Aorta (tissue), 5 donors: Measurements from ENCODE around the gene DOCK8. TPM values are rescaled to one million over a fixed set of nuclear protein-coding genes. Genes with fewer than 3 reads are reported as not detected.

Source experiments
- ATAC-seq: fragments of 200-7000 bp; cut with Tn5 transposase; one replicate; pipeline ENCODE4 v1.9.1; 2022; ENCODE audit warnings: moderate library complexity; ENCODE audit not compliant: low FRiP score
- DNase-seq, 2 donors: peaks; one replicate each; pipeline ENCODE4 v3.0.0-alpha.2; 2020
- H3K27ac ChIP-seq, 2 donors: one replicate each; pipeline ENCODE4 v1.5.1; 2013; ENCODE audit warnings: low read length in 2 of 2, mild to moderate bottlenecking in 2 of 2, moderate library complexity in 2 of 2, control low read depth in 1 of 2, inconsistent platforms in 1 of 2, low read depth in 1 of 2
- H3K27me3 ChIP-seq, 2 donors: one replicate each; pipeline ENCODE4 v1.6.1; 2013; ENCODE audit warnings: control low read depth in 1 of 2, low read length in 1 of 2, mild to moderate bottlenecking in 1 of 2, moderate library complexity in 1 of 2; ENCODE audit not compliant: insufficient read depth in 2 of 2, control insufficient read depth in 1 of 2
- H3K36me3 ChIP-seq, 2 donors: one replicate each; pipeline ENCODE4 v1.6.1; 2013; ENCODE audit warnings: control low read depth in 1 of 2, low read length in 1 of 2, mild to moderate bottlenecking in 1 of 2; ENCODE audit not compliant: insufficient read depth in 2 of 2, control insufficient read depth in 1 of 2
- H3K4me1 ChIP-seq, 2 donors: one replicate each; pipeline ENCODE4 v1.6.1; 2013; ENCODE audit warnings: low read length in 2 of 2, control low read depth in 1 of 2, mild to moderate bottlenecking in 1 of 2, moderate library complexity in 1 of 2; ENCODE audit not compliant: insufficient read depth in 2 of 2, control insufficient read depth in 1 of 2
- H3K4me3 ChIP-seq, 2 donors: one replicate each; pipeline ENCODE4 v1.5.1; 2013; ENCODE audit warnings: low read length in 2 of 2, control low read depth in 1 of 2, mild to moderate bottlenecking in 1 of 2
- H3K9me3 ChIP-seq: one replicate; pipeline ENCODE4 v1.6.1; 2013; ENCODE audit warnings: mild to moderate bottlenecking, low read length; ENCODE audit not compliant: control insufficient read depth
- WGBS, 2 donors: extraction: QIAGEN DNeasy Blood & Tissue Kit; methylation state at CpG; one replicate each; pipeline ENCODE4 v1.1.7; 2013; 5-methylcytosine and 5-hydroxymethylcytosine counted together
- intact Hi-C, 2 donors: fragments of 100-400 bp; cut with DNase I; formaldehyde crosslinking; loops; one replicate each; pipeline versions ENCODE4 v1.14.2 to v1.15.0; 2022
- polyA plus RNA-seq, 2 donors: library from polyadenylated mRNA; stranded (reverse); fragments of 200-250 nt; gene quantifications; one replicate each; pipeline ENCODE4 v1.2.3, GENCODE V29; 2013
- total RNA-seq, 2 donors: library from RNA; stranded (reverse); fragmentation: NEBNext Ultra II Directional; extraction: Animal tissue kit (Norgen Biotek cat#: 25700); gene quantifications; one replicate each; pipeline ENCODE4 v1.2.1, GENCODE V29; 2021
- donor health status: healthy with polysubstance abuse.
- donor health status: Bipolar disorder and iron deficiency.
- donor health status: DM: no; HTN: no; CAD: no.
- donor health status: DM: no; HTN: no; CAD: no.
- donor health status: DM: yes; HTN: yes; CAD: no.

The DOCK8 gene
- total and polyA plus RNA-seq, 4 donors: 2.0 to 42.8 (median 11.5) TPM

DNA sequence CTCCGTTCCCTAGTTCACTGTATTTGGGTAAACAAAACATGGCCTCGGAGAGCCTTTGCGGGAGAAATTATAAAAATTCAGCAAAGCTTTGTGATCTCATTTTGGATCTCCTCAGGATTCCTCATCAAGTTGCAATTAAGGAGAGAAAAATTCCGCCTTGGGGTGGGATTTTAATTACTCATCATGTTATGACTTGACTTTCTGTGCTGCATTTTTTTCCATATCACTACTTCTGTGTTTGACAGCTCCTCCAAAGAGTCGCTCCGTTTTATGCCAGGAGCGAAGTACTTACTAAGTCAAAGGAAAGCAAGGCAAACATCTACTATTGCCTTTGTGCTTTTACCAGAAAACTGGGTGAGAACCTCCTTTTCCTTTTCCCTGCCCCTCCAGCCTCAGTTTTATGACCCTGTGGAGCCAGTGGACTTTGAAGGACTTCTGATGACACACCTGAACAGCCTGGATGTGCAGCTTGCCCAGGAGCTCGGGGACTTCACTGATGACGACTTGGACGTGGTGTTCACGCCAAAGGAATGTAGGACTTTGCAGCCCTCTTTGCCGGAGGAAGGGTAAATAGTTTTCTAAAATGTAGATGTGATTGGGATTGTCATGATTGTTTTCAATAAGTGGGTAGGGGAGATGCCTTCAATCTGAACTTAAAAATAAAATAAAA lies 71.5 kb downstream of the DOCK8 start:
- H3K27ac ChIP-seq: no peak overlapping the region
- peaks cover 0 to 3% of the 10 kb centered on the region in 2 donors for H3K4me1 ChIP-seq
- no peaks in the 10 kb centered on the region for H3K36me3 ChIP-seq
- WGBS, 2 donors: 13 to 15% methylated on average over 12 of the region's 12 CpGs
- DNase-seq (no peak), ATAC-seq (no peak)
- no peak overlapping the region for H3K4me3 ChIP-seq
- peaks cover 0 to 2% of the 10 kb centered on the region in 2 donors for H3K27me3 ChIP-seq
- intact Hi-C loops: no loop called here
- peaks cover 2% of the 10 kb centered on the region for H3K9me3 ChIP-seq

DNA sequence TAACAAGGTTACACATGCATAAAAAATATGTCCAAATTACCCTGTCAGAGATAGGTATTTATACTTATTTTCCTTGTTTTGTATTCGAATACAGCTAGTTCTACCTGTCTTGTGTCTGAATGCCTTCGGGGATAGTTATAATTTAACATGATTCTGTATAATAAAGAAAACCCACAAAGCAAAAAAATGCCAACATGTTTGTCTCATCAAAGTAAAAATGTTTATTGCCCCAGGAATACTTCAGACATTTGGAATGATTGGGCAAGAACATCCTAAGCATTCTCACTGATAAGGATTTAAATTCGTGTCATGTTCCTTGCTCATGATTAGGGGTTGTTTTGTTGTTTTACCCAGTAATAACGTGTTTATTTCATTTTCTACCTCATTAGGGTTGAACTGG lies 74.5 kb downstream of the DOCK8 start:
- intact Hi-C loops: no loop called here
- Histone ChIP-seq H3K27me3 (peaks cover 0 to 2% of the 10 kb centered on the region in 2 donors), H3K4me1 (peaks cover 0 to 3% of the 10 kb centered on the region in 2 donors), H3K9me3 (peaks cover 2% of the 10 kb centered on the region), H3K27ac (no peak overlapping the region), H3K4me3 (no peak overlapping the region), H3K36me3 (no peaks in the 10 kb centered on the region)
- WGBS, 2 donors: 64 to 65% methylated on average over 4 of the region's 4 CpGs
- DNase-seq: no peak
- no peak for ATAC-seq

DNA sequence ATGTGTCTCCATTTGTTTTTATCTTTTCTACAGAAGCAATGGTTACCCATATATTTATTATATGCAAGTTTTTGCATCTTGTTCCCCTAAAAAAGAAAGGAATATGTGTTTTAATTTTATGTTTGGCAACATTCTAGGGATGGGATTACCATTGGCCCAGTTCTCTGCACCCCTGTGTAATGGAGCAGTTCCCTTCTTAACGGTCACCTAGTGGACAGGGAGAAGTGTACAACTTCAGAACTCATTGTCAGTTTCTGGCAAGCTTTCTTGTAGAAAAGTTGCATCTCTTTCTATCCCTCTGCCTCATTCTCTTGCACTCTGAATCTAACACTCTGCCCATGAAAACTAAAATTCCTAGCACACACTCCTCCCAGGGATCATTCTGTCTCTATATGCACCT lies 78.2 kb downstream of the DOCK8 start:
- no peak for ATAC-seq
- Histone ChIP-seq H3K9me3 (no peaks in the 10 kb centered on the region), H3K4me3 (no peak overlapping the region), H3K4me1 (no peaks in the 10 kb centered on the region), H3K27me3 (peaks cover 0 to 2% of the 10 kb centered on the region in 2 donors), H3K27ac (no peak overlapping the region), H3K36me3 (no peaks in the 10 kb centered on the region)
- intact Hi-C loops: no loop called here
- 64 to 88% methylated on average over 1 of the region's 1 CpG for WGBS, 2 donors
- DNase-seq: no peak

DNA sequence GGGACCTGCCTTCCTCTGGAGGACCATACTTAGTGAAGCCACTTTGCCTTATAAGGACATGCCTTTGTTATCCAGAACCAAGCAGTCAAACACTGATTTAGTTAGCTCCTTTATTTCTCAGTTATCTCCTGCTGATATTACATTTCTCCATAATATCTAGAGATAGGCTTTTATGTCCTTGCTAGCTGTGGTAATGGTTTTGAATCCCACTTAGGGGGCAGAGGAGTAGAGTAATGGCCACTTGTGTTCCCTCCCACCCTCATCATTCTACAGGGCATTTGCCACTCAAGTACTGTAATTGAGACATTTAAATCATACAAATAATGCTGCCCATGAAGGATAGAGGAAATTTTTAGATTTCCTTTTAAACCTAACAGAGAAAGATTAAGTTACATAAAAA lies 80.9 kb downstream of the DOCK8 start:
- Histone ChIP-seq H3K27me3 (no peaks in the 10 kb centered on the region), H3K4me3 (no peak overlapping the region), H3K9me3 (no peaks in the 10 kb centered on the region), H3K36me3 (no peaks in the 10 kb centered on the region), H3K4me1 (no peaks in the 10 kb centered on the region), H3K27ac (no peak overlapping the region)
- DNase-seq (no peak), ATAC-seq (no peak)
- intact Hi-C loops: no loop called here

DNA sequence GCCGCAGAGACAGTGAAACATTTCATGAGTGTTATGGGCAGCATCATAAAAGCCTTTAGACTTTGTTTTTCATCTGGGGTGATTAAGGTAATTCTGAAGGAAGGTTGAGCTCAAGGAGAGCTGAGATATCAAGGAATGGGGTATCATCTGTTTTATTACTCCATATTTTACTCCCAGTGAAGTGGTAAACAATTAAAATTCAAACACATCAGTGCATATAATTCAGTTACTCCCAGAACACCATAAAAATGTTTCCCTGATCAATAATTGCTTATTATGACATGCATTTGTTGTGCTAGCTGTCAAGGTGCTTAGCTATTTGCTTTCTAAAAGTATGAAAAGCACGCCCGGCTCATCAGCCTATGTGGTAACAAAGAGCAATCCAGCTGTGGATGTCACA lies 81.7 kb downstream of the DOCK8 start:
- DNase-seq (no peak), ATAC-seq (no peak)
- Histone ChIP-seq H3K4me3 (no peak overlapping the region), H3K4me1 (no peaks in the 10 kb centered on the region), H3K36me3 (no peaks in the 10 kb centered on the region), H3K27me3 (no peaks in the 10 kb centered on the region), H3K27ac (no peak overlapping the region), H3K9me3 (no peaks in the 10 kb centered on the region)
- WGBS, 2 donors: 90 to 96% methylated on average over 3 of the region's 3 CpGs
- intact Hi-C loops: no loop called here

DNA sequence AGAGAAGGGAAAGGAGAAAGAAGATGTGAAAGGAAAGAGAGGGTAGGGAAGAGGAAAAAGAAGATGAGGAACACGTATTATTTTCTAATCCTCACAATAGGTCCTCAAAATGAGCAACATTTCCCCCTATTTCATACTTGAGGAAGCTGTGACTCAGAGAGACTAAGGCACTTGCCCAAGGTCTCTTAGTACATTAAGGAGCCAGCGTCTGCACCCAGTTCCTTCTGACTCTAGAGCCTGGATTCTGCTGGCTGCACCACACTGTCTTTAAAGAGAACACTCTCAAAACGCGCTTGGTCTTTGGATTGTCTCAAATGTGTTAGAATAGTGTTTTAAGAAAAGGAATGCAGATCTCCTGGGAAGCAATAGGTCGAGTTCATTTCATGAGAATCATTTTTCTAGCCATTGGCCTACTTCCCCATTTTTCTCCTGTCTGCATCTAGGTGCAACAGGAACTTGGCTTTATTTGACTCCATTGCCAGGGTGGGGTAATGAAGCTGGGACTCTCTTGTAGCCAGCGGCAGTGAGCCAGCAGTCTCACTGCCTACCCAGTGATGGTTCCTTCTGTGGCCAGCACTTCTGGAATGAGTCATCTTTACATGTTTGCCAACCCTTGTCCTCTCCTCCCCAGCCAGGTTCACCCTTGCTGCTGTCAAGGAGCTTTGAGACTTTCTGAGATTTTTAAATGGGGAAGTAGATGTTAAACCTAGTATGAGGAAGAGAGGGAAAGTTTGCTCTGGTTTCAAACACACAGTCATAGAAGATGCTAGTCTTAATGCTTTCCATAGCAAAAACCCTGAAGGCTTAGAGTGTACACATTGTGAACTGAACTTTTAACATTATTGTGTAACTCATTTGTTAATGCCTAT lies 82.7 kb downstream of the DOCK8 start:
- intact Hi-C loops: no loop called here
- Histone ChIP-seq H3K9me3 (no peaks in the 10 kb centered on the region), H3K4me1 (no peaks in the 10 kb centered on the region), H3K36me3 (no peaks in the 10 kb centered on the region), H3K27ac (no peak overlapping the region), H3K27me3 (no peaks in the 10 kb centered on the region), H3K4me3 (no peak overlapping the region)
- peak; percentile 41 for ATAC-seq
- WGBS, 2 donors: 45 to 52% methylated on average over 6 of the region's 6 CpGs
- DNase-seq: peak in 1 of 2 donors; percentile 66

DNA sequence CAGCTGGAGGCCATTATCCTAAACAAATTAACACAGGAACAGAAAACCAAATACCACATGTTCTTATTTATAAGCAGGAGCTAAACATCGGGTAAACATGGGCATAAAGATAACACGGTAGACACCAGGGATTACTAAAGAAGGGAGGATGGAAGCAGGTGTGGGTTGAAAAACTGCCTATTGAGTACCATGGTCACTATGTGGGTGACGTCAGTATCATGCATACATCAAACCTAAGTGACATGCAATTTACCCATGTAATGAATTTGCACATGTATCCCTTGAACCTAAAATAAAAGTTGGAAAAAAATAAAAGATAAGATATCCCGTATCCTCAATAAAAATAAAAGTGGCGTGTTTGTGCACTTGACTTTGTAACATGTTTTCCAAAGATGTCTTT lies 88.8 kb downstream of the DOCK8 start:
- intact Hi-C loops: no loop called here
- Histone ChIP-seq H3K9me3 (no peaks in the 10 kb centered on the region), H3K27me3 (no peaks in the 10 kb centered on the region), H3K4me3 (no peak overlapping the region), H3K4me1 (no peaks in the 10 kb centered on the region), H3K36me3 (no peaks in the 10 kb centered on the region), H3K27ac (no peak overlapping the region)
- DNase-seq (no peak), ATAC-seq (no peak)
- WGBS, 2 donors: 82 to 89% methylated on average over 5 of the region's 5 CpGs

DNA sequence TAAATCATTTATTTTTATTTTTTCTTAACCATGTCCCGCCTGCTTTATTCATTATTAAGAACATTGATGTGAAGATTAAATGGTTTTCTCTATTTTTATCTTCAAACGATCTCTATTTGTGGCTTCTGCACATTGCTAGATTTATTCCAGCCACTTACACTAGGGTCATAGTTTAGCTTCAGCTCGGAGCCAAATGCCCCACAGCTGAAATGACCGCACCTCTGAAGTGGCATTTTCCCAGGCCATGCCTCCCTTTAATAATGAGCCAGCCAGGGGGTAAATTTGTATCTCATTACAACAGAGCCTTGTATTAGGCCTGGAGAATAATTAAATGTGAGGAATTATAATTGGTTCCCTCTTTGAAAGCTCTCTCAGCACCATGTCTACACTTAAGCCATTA lies 89.4 kb downstream of the DOCK8 start:
- no peaks in the 10 kb centered on the region for H3K9me3 ChIP-seq
- ATAC-seq: no peak
- no peak overlapping the region for H3K27ac ChIP-seq
- no peaks in the 10 kb centered on the region for H3K4me1 ChIP-seq
- H3K36me3 ChIP-seq: no peaks in the 10 kb centered on the region
- intact Hi-C loops: no loop called here
- no peaks in the 10 kb centered on the region for H3K27me3 ChIP-seq
- 70 to 72% methylated on average over 4 of the region's 4 CpGs for WGBS, 2 donors
- H3K4me3 ChIP-seq: no peak overlapping the region
- no peak for DNase-seq
